DOHH2 (cell line): Measurements from ENCODE around the gene HOXB1.

ENCODE experiments used
- H3F3A ChIP-seq: fragments of 200-600 bp; sonication (generic), shearing (Covaris generic); 2 replicates; pipeline ENCODE4 v1.6.0; 2016; ENCODE audit warnings: antibody characterized with exemption, mild to moderate bottlenecking; ENCODE audit not compliant: control insufficient read depth, insufficient read depth
- H3K27ac ChIP-seq: fragments of 200-600 bp; sonication (generic); 2 replicates; pipeline ENCODE4 v1.5.1; 2014; ENCODE audit warnings: low read depth, mild to moderate bottlenecking, low read length, moderate library complexity
- H3K27me3 ChIP-seq: fragments of 200-600 bp; sonication (generic); 2 replicates; pipeline ENCODE4 v1.6.1; 2014; ENCODE audit warnings: mild to moderate bottlenecking, low read length, mixed read lengths; ENCODE audit not compliant: control insufficient read depth
- H3K36me3 ChIP-seq: fragments of 200-600 bp; sonication (generic); 2 replicates; pipeline ENCODE4 v1.6.1; 2014; ENCODE audit warnings: mild to moderate bottlenecking, low read length, moderate library complexity, mixed read lengths; ENCODE audit not compliant: control insufficient read depth
- H3K4me1 ChIP-seq: fragments of 200-600 bp; sonication (generic); 2 replicates; pipeline ENCODE4 v1.6.1; 2014; ENCODE audit warnings: mild to moderate bottlenecking, low read length, mixed read lengths; ENCODE audit not compliant: control insufficient read depth
- H3K4me2 ChIP-seq: fragments of 200-600 bp; sonication (generic); 2 replicates; pipeline ENCODE4 v1.6.0; 2014; ENCODE audit warnings: mild to moderate bottlenecking, low read length, moderate library complexity
- H3K4me3 ChIP-seq: fragments of 200-600 bp; sonication (generic); 2 replicates; pipeline ENCODE4 v1.5.1; 2014; ENCODE audit warnings: mild to moderate bottlenecking, low read length, mixed read lengths
- H3K79me2 ChIP-seq: fragments of 200-600 bp; sonication (generic); 2 replicates; pipeline ENCODE4 v1.6.1; 2014; ENCODE audit warnings: mild to moderate bottlenecking, low read length, mixed read lengths; ENCODE audit not compliant: control insufficient read depth
- H3K9me2 ChIP-seq: fragments of 200-600 bp; sonication (generic); replicated peaks from 2 replicates; pipeline ENCODE4 v1.6.1; 2014; ENCODE audit warnings: mild to moderate bottlenecking, low read length, mixed read lengths; ENCODE audit not compliant: control insufficient read depth
- H3K9me3 ChIP-seq: fragments of 200-600 bp; sonication (generic); 2 replicates; pipeline ENCODE4 v1.6.1; 2014; ENCODE audit warnings: antibody characterized with exemption, low read length, mixed read lengths; ENCODE audit not compliant: control insufficient read depth, insufficient read depth
- H4K20me1 ChIP-seq: fragments of 200-600 bp; sonication (generic); 2 replicates; pipeline ENCODE4 v1.6.0; 2014; ENCODE audit warnings: low read depth, mild to moderate bottlenecking, antibody characterized with exemption, low read length, moderate library complexity; ENCODE audit not compliant: control insufficient read depth, insufficient read depth
- CTCF ChIP-seq: fragments of 200-600 bp; sonication (generic); IDR thresholded peaks from one replicate; pipeline ENCODE4 v1.5.1; 2014; ENCODE audit warnings: antibody characterized with exemption, mild to moderate bottlenecking, low read depth, low read length; ENCODE audit not compliant: poor library complexity, severe bottlenecking
- EZH2phosphoT487 ChIP-seq: fragments of 200-600 bp; sonication (generic); IDR thresholded peaks from 2 replicates; pipeline ENCODE4 v1.6.1; 2017; ENCODE audit warnings: borderline replicate concordance, mild to moderate bottlenecking, antibody characterized with exemption, low read length, moderate library complexity, mixed read lengths

HOXB1 gene

GRCh38 chr17:48576479-48577309, 45.9 kb upstream of the HOXB1 start:
- Histone ChIP-seq H3K79me2 (peaks cover 12% of the 10 kb centered on the region), H3K4me2 (peak overlapping the region; percentile 91), H3K9me3 (no peaks in the 10 kb centered on the region), H3K9me2 (no peaks in the 10 kb centered on the region), H3K36me3 (peaks cover 4% of the 10 kb centered on the region; the same call in 1 of the 2 replicates), H3K4me1 (peaks cover 29% of the 10 kb centered on the region), H3K27me3 (peaks cover 27% of the 10 kb centered on the region), H3K4me3 (peak overlapping the region; percentile 78), H4K20me1 (no peaks in the 10 kb centered on the region), H3K27ac (no peak overlapping the region), H3F3A (peaks cover 9% of the 10 kb centered on the region; the same call in 1 of the 2 replicates)
- TF ChIP-seq EZH2phosphoT487 (no peak), CTCF (no peak)

GRCh38 chr17:48575673-48576478, 45.1 kb upstream of the HOXB1 start:
- H3K79me2 ChIP-seq = peaks cover 12% of the 10 kb centered on the region
- no peak overlapping the region for H3K27ac ChIP-seq
- no peak overlapping the region for H3K4me3 ChIP-seq
- peaks cover 29% of the 10 kb centered on the region for H3K4me1 ChIP-seq
- H3K9me2 ChIP-seq = no peaks in the 10 kb centered on the region
- H4K20me1 ChIP-seq = no peaks in the 10 kb centered on the region
- TF ChIP-seq CTCF (no peak), EZH2phosphoT487 (no peak)
- H3K4me2 ChIP-seq = no peak overlapping the region
- 0 out of 2 replicates have a peak, but pooled peaks cover 9% of the 10 kb centered on the region for H3F3A ChIP-seq
- no peaks in the 10 kb centered on the region for H3K9me3 ChIP-seq
- peaks cover 4% of the 10 kb centered on the region; the same call in 1 of the 2 replicates for H3K36me3 ChIP-seq
- peaks cover 19% of the 10 kb centered on the region for H3K27me3 ChIP-seq

- no peak overlapping the region for H3K27ac ChIP-seq
- peaks cover 4% of the 10 kb centered on the region; the same call in 1 of the 2 replicates for H3K36me3 ChIP-seq
- H3K79me2 ChIP-seq = peaks cover 12% of the 10 kb centered on the region
- 0 out of 2 replicates have a peak, but pooled peaks cover 4% of the 10 kb centered on the region for H3F3A ChIP-seq
- H3K9me2 ChIP-seq = no peaks in the 10 kb centered on the region
- no peaks in the 10 kb centered on the region for H4K20me1 ChIP-seq
- no peaks in the 10 kb centered on the region for H3K9me3 ChIP-seq
- H3K4me1 ChIP-seq = peaks cover 22% of the 10 kb centered on the region
- H3K4me2 ChIP-seq = no peak overlapping the region
- H3K27me3 ChIP-seq = peaks cover 12% of the 10 kb centered on the region
- H3K4me3 ChIP-seq = no peak overlapping the region
- no peak for TF ChIP-seq CTCF
- no peak for TF ChIP-seq EZH2phosphoT487
Observed at GRCh38 chr17:48575066-48575582, 44.3 kb upstream of the HOXB1 start.
